T-helper 1 cell (primary cell): ENCODE results near the gene PTPRK.
"Not testable (repeated sequence)": the region's sequence is repeated elsewhere in the genome, so short reads cannot be mapped to it uniquely, and the experiment has no call there.

ENCODE experiments used
- DNase-seq, 5 donors: peaks; one replicate each; pipeline ENCODE4 v3.0.0-alpha.2; 2012 to 2020

Gene PTPRK

GRCh38 chr6:128437685-128438084 lies 82.7 kb downstream of the PTPRK start:
- no peak for DNase-seq

- DNase-seq = not testable (repeated sequence)
Measured at GRCh38 chr6:128434752-128435151, 85.6 kb downstream of the PTPRK start.

GRCh38 chr6:128432394-128432793 lies 88.0 kb downstream of the PTPRK start:
- no peak for DNase-seq

DNA sequence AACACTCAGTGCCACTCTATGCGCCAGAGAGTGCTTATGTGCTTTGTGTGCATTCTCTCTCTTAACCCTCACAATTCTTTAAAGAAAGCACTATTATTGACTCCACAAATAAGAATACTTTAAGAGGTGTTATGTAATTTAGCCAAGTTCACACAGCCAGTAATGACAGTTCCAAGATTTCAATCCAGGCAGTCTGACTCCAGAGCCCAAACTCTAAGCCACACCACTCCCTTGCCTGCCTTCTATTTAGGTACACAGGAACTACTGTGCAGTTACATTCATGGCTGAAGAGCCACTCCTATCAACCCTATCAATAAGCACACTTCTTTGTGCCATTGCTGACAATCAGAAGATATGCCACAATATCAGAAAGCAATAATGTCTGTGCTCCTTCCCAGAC lies 93.3 kb downstream of the PTPRK start:
- DNase-seq = no peak

DNA sequence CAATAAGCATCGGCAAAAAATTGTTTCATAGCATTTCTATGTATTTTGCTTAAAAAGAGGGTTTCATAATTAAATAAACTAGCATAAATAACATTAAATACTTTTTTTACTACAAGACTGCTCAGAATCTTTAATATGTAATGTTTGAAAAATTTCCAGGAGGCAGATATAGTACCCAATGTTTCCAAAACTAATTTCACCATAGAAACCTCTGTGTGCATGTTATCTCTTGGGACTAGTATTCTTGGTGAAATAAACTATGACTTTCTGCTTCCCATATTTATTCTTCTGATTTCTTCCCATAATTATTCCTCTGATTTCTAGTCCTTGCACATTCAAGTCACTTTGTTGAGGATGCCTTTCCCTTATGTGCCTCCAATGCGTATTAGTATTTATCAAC lies 94.5 kb downstream of the PTPRK start:
- DNase-seq = no peak

DNA sequence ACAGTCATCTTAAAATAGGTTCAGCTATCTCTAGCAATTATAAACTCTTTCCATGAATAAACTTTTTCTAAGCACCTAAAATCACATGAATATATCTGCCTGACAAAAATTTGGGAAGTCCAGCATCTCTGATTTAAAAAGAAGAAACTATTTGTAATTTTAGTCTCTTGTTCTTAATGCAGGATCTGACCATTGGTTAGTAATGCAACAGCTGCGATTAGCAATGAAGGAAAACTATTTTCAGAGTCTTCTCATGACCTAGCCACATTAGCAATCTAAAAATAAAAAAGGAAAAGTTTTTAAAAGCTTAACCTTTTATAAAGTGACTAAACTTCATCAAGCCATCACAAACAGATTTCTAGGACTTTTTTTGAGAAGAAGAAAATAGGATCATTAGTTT lies 97.5 kb downstream of the PTPRK start:
- DNase-seq = no peak

DNA sequence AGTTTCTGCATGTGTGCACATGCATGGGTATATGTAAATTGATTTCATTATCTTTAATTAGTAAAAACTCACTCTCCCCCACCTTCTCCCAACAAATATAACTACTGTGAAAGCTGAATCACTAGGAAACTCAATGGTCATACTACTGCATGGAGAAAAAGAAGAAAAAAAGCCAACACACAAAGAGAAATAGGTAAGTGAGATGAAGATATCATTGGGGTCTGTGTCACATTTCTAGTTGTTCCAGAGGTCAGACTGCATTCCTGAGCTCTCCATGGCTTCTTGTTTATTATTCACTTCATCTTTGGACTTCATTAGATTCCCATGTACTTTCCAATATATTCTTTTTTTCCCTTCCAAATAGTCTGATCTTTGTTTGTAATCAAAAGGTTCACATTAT lies 98.2 kb downstream of the PTPRK start:
- DNase-seq = no peak

DNA sequence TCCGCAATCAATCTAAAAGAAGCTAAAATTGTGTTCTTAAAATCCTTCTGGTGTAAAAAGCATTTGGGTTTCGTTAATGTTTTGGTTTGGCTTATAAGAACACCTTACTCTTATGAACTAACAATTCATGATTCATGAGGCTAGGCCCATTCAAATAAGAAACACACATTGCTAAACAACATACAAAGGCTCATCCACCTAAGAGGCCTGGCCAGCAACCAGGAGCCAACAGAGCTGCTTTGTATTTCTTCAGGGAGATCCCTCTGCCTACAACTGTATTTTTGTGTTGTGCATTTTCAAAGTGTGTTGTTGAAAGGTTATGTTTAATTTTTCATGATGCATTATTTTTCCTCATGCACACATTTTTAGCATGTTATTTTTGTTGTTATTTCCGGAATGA lies 98.6 kb downstream of the PTPRK start:
- DNase-seq = no peak

GRCh38 chr6:128417698-128418097 lies 102.7 kb downstream of the PTPRK start:
- DNase-seq = no peak

- no peak for DNase-seq
Measured at GRCh38 chr6:128415387-128415786, 105.0 kb downstream of the PTPRK start.

DNA sequence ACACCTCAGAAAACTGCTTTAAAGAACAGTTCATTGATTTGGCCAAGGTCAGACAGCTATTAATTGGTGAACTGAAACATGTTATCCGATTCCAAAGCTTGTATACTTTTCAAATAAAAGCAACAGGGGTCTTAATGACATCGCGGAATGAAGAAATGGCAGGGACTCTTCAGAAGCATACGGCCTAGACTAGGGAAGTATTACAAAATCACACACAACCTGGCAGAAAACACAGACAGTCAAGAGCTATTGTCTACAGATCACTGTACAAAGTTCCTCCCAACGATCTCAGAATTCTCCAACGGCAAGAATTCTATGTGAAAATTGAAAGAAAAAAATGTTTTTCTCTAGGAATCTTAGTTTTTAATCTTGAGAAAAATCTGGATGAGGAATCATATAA lies 105.5 kb downstream of the PTPRK start:
- no peak for DNase-seq

DNA sequence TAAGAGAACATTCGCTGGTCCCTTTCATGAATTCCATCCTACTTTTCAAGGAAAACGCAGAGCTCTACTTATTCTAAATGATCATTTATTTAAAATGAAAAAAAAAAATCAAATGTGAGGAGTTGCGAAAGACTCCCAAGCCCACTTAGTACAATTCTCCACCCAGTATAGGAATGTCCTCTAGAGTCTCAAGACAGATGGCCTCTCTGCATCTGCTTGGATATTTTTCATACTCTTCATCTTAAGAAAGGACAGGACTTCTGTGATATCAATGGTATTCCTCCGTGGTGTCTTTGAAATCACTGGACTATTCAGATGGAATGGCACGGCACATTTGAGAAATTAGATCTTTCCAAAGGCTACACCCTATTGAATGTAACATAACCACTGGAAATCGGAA lies 107.1 kb downstream of the PTPRK start:
- DNase-seq = no peak

DNA sequence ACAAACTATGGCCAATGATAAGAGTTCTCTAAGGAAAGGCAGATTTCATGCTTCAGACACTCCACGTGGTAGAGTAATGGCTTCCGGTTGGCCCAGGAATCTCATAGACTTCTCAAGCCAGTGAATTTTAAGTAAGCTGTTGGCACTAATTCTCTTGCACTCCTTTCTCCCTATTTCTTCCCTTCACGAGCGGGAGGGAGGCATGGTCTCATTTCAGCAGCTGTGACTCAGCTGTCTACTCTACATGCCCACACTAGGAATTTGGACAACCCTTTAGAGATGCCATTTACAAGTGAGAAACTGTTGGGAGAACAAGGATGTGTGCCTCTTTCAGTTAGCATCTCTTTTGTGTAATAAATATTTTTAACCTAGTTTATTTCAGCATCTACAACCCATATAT lies 107.7 kb downstream of the PTPRK start:
- no peak for DNase-seq

GRCh38 chr6:128410584-128410983 lies 109.8 kb downstream of the PTPRK start:
- no peak for DNase-seq

GRCh38 chr6:128409003-128409402 lies 111.4 kb downstream of the PTPRK start:
- no peak for DNase-seq

GRCh38 chr6:128406453-128406852 lies 113.9 kb downstream of the PTPRK start:
- no peak for DNase-seq

- peak in 1 of 5 donors; percentile 12 for DNase-seq
Measured at GRCh38 chr6:128403618-128404444, 116.6 kb downstream of the PTPRK start.

- no peak for DNase-seq
Measured at GRCh38 chr6:128400875-128401274, 119.5 kb downstream of the PTPRK start.

DNA sequence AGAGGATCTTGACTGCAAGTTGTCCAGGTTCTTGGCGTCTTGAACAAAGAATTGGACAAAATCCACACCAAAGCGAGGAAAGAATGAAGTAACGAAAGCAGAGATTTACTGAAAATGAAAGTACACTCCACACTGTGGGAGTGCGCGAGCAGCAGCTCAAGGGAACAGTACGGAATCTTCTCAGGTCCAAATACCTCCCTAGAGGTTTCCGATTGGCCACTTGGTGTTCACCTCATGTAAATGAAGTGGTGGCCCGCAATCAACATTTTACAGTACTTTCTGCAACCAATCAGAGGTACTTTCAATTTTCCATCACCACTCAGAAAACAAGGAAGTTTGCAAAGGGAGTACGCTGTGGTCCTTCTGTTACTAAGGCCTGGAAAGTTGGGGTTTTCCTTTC lies 122.4 kb downstream of the PTPRK start:
- DNase-seq = no peak

GRCh38 chr6:128395596-128395995 lies 124.8 kb downstream of the PTPRK start:
- DNase-seq = no peak

DNA sequence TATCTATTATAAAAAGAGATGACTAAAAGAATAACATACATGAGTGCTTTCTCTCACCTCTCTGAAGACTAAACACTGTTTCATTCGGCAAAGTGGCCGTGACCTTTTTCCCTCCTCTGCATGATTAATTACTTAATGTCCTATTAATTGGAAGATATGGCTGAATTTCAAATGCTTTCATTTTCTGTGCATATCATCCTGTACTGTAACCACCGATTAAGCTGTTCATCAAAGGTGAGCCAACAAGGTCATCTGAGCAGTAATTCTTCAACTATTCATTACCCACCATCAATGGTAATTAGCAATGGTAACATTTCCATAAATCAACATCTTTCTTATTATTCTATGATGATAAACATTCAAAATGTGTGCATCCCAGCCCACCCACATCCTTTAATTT lies 125.2 kb downstream of the PTPRK start:
- DNase-seq = no peak

DNA sequence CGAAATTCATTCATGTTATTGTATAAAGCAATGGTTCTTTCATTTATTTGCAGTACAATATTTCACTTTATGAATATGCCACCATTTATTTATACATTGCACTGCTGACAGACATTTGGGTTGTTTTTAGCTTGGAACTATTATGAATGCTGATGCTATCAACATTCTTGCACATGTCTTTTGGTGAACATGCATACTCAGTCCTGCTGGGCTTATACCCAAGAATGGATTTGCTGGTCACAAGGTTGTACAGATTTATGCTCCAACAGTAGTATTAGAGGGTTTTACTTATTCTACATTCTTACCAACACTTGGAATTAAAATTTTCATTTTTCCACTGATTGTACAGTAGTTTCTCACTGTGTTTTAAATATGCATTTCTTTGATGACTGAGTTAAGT lies 126.2 kb downstream of the PTPRK start:
- DNase-seq = no peak

GRCh38 chr6:128389820-128390534 lies 130.4 kb downstream of the PTPRK start:
- DNase-seq = no peak

DNA sequence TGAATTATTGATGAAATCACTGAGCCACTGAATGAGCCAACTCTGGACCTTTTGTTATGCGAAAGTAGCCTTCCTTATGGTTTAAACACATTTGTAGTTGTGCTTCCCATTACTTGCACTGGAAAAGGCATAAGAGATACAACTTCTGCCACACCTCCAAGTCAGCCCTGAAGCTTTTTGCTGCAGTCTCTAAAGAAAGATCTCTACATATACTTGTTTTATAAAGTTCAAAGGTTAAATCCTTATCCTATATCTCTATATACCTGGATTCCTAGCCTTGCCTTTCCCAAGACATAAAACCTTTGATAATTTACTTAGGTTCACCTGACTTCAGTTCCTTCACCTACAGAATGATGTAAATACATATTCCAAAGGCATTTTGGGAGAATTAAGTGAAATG lies 132.0 kb downstream of the PTPRK start:
- DNase-seq = no peak
